LHCN-M2 (cell line): ENCODE measurements around the gene CMKLR1. TPM values are rescaled to one million over a fixed set of nuclear protein-coding genes. Genes with fewer than 3 reads are reported as not detected.

Experiments
- DNase-seq: peaks from one replicate; pipeline ENCODE4 v3.0.0-alpha.2; 2012; ENCODE audit warnings: low read depth
- polyA plus RNA-seq: library from polyadenylated mRNA; unstranded; fragments of >200 nt; gene quantifications from one replicate; pipeline ENCODE4 v1.2.1, GENCODE V29; 2012; ENCODE audit warnings: missing spikeins
- total RNA-seq: library from RNA; depleted of rRNA; stranded (reverse); fragments of >200 nt; gene quantifications from 2 replicates; pipeline ENCODE4 v1.2.3, GENCODE V29; 2014; rRNA removed

Gene CMKLR1, protein sequence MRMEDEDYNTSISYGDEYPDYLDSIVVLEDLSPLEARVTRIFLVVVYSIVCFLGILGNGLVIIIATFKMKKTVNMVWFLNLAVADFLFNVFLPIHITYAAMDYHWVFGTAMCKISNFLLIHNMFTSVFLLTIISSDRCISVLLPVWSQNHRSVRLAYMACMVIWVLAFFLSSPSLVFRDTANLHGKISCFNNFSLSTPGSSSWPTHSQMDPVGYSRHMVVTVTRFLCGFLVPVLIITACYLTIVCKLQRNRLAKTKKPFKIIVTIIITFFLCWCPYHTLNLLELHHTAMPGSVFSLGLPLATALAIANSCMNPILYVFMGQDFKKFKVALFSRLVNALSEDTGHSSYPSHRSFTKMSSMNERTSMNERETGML
- 15.4 and 17.1 TPM in 2 replicates for total RNA-seq
- 8.9 TPM for polyA plus RNA-seq

DNA sequence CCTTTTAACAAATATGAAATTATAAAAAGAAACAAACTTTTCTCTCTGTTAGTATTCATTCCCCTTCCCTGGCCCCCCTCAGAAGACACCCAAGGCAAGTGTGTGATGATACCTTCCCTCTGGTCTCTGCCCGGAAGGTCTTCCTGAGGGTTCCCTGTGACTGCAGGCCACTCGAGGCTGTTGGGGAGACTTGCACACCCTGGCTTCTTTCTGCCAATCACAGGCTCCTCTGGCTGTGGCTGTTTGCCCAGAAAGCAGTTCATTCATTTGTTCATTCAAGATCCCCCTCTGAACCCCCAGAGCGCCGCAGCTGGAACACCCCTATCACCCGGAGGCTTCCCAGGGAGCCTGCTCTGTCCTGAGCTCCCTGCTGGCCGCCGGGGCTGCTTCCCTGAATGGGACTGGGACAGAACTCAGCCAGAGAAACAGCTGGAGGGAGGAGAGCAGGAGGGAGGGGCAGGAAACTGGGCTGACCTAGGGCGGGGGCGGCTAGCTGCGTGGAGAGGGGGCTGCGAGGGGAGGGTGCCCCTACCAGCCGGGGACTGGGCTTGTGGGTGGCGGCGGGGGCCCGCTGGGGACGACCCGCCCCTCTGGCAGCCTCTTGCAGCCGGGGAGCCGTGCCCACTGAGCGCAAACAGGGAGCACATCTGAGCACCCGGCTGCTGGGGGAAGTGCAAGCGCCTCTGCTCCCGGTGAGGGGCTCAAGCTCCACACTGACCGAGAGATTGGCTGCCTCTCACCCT lies at the start of gene CMKLR1:
TSS of gene CMKLR1 (minus strand) at position 397 of the 743 bp plus-strand sequence. CDS start 45,720 bp downstream, outside the sequence.
- peak; percentile 63 for DNase-seq

DNA sequence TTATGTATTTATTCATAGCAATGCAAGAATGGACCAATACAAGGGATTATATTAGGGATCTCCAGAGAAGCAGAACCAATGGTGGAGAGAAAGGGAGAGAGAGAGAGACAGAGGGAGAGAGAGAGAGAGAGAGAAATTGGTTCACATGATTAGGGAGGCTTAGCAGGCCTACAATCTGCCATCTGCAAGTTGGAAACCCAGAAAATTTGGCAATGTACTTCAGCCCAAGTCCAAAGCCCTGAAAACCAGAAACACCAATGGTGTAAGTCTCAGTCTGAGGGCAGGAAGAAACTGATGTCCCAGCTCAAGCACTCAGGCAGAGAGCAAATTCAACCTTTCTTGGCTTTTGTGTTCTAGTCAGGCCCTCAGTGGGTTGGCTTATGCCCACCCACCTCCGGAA lies 48.7 kb upstream of the CMKLR1 start:
- no peak for DNase-seq

DNA sequence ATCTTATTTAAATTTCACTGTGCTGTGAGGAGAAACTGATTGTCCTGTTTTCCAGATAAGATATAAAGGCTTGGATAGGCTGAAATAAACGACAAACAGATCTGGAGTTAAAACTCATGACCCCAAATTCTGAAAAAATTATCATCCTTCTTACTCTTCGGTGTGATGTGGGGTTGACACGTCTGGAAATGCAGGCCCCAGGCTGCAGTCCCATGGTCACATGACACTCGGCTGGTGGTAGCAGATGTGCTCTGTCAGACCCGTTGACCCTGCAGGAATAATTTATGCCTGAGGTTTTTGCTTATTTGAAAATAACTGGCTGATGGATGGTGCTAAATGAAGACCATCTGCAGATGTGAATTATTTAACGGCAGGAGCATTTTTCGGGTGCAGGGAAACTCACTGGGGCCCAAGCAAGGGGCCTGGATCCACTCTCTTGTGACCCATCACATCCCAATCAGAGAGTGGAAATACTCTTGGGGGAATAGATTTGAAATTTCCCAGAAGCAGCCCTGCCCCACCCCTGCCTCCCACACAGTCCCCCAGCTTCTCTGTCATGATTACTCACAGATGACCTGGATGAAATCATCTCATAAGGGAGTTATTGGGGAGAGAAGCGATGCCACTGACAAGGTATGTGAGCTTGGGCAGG lies 47.7 kb upstream of the CMKLR1 start:
- DNase-seq = no peak

DNA sequence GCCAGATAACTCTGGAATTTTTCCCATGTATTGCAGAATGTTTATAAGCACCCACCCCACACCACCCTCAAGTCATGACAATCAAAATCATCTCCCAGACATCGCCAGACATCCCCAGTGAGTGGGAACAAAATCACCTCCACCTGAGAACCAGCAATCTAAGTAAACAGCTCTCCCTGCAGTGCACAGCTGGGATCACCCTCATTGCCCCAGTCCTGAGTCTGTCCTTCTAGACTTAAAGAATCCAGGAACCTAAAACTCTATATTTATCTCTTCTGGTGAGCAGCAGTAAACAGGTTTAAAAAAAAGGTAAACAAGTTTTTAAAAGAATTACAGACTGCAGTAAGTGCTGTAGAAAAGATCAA lies 43.3 kb upstream of the CMKLR1 start:
- DNase-seq = no peak

DNA sequence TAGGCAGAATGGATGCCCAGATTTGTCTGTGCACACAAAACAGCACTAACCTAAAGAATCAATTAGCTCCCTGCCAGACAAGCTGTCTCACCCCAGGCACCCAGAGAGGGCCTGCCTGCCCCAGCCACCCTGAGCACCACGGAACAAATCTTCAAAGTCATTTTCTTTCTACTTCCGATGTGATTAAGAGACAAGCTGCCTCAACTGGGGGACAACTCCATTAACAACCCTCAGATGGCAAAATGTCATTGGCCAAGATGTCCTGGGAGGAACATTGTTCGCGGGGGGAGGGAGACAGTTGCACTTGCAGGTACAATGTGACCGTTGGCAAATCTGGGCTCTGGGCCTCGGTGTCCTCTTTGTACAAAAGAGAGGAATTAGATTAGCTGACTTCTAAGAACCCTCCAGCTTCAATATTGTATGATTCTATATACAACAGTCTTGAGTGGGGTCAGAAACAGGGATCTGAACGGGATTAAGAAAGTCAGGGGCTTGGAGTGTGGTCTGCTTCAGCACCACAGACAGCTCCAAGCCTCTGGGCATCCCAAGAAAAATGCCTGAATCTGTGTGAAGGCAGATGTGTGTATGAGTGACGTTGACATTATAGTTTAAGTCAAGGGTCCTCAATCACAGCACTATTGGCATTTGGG lies 42.8 kb upstream of the CMKLR1 start:
- peak; percentile 34 for DNase-seq

DNA sequence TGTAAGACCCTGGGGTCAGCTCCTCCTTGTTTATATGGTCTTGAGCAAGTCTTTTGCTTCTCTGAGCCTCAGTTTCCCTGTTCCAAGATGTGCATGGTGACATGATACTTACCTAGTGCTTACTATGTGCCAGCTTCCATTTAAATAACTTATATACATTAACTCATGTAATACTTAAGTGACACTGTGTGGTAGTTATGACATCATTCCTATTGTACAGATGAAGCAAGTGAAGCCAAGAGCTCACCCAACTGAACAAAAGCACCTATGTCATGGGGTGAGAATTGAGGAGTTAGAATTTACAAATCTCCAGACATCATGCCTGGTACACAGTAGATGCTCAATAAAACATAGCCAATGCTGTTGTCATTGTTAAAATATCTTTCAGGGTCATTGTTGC lies 41.3 kb upstream of the CMKLR1 start:
- DNase-seq = no peak

DNA sequence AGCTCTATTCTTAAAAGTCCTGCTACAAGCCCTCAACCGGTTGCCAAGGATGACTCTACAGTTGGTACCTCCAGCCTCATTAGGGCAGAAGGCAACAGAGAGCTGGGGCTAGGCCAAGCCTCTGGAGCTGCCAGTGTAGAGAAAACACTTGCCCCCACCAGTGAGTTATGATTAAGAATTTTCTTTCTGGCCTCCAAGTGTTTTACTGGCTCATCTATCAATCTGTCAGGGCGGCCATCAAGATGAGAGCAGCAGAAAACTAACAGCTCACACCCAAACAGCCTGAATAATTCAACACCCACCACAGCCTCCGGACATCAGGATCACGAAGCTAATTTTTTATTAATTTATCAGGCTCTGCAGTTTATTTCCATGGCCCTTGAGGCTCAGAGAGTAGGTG lies 40.7 kb upstream of the CMKLR1 start:
- no peak for DNase-seq

DNA sequence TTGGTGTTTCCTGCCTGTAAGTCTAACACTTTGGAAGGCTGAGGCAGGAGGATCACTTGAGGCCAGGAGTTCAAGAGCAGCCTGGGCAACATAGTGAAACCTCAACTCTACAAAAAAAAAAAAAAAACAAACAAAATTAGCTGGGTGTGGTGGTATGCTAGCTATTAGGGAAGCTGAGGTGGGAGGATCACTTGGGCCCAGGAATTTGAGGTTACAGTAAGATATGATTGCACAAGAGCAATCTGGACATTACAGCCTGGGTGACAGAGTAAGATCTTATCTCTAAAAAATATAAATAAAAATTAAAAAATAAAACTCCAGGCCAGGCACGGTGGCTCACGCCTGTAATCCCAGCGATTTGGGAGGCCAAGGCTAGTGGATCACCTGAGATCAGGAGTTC lies 39.8 kb upstream of the CMKLR1 start:
- no peak for DNase-seq

DNA sequence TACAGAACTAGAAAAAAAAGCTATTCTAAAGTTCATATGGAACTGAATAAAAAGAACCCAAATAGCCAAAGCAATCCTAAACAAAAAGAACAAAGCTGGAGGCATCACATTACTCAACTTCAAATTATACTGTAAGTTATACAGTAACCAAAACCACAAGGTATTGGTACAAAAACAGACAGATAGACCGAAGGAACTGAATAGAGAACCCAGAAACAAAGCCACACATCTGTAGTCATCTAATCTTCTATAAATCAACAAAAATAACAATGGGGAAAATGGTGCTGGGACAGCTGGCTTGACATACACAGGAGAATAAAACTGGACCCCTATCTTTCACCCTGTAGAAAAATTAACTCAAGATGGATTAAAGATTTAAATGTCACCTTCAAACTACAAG lies 38.1 kb upstream of the CMKLR1 start:
- DNase-seq = no peak

DNA sequence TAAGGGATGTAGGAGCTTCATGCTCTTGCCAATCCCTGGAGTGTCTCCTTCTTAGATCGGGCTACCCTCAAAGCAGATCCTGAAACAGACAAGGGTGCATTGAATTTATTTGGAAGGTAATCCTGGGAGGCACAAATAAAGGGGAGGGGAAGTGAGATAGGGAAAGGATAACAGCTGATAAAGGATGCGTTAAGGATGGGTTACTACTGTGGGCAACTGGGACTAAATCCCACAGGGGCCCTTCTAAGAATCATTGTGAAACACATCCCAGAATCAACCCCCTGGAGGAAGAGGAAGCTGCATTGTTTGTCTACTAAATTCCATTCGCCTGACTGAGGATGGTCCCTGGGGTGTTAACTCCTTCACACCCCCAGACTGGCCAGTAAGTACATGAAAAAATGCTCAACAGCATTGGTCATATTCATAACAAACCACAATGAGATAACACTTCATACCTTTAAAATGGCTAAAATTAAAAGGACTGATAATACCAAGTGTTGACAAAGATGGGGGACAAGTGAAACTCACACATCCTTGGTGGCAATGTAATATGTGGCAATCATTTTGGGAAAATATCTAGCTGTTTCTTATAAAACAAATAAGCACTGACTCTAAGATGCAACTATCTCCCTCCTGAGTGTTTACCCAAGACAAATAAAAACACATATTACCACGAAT lies 37.0 kb upstream of the CMKLR1 start:
- DNase-seq = peak; percentile 74

DNA sequence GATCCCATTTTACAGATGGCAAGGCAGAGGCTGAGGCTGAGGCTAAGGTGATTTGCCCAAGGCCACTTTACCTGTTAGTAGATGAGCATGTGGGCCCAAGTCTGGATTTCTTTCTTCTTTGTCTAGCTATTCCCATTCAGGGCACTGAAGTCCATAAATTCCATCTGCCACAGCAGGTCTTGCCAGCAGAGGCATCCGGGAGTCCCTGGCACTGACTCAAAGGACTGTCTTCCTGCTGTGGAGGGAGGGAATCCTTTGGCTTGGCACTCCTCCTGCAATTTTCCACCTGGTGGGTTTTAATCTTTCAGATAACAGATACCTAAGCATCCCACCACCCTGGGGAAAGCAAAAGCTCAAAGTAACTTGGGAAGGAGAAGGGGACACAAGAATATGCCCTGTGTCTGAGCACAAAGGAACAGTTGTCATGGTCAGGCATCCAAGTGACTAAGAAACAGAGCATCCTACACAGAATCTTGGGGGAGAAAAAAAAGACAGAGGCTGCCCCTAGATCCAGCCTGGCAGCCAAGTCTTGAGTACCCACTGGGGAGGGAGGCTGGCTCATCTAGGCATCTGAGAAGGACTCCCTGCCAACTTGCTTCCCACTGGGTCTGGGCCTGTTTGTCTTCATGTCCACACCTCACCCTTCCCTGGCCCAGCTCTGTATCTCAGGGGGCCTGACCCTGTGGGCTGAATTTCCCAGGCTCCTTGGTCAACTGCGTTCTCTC lies 35.6 kb upstream of the CMKLR1 start:
- DNase-seq = no peak

DNA sequence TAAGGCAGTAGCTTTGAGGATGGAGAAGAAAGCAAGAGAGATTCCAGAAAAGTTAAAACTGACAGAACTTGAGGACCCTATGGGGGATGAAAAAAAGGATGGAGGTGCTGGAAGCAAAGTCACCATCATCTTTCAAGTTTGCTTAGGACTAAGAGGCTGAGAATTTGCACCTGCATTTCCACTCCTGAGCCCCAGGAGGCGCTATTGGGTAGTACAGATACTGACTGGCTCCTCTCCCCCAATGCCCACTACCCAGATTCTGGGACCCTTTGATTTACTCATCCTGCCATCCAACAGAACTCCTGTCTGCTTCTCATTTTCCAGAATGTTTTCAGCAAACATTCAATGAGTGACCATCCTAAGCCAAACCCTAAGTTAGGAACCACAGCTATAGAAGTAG lies 34.0 kb upstream of the CMKLR1 start:
- DNase-seq = no peak

DNA sequence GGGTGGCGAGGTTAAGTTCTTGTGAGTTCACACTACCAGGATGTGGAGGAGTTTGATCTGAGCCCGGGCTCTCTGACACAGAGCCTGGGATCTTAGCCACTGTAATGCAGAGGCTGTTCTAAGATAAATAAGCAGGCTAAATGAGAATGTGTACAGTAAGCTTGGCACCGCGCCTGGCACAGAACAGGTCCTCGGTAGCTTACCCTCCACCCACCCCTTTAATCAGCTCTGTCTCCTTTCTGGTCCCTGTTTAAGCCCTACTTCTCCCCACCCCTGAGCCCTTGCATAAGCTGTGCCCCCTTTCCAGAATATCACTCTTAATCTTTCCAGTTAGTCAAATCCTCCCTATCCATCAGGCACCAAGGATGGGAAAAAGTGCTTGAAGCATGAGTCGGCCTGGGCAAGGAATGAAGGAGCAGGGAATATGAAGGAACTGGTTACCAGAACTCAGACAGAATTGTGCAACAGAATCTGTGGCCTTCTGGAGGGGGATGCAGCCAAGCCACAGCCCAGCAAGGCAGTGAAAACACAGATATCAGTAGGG lies 32.8 kb upstream of the CMKLR1 start:
- peak; percentile 86 for DNase-seq

DNA sequence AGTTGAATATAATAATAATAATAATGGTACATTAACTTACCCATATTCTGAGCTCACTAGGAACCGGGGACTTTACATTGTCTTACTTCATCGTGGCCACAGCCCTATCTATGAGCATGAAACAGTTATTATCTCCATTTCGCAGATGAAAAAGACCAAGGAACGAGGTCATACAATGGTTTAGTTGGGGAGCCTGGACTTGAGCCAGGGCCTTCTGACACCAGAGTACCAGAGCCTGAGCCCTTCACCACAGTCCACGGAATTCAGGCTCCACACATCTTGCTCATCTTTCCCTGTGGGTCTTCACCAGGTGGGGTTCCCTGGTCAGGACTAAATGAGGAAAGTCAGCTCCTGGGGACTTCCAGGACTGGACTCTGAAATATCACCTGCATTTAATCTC lies 31.3 kb upstream of the CMKLR1 start:
- no peak for DNase-seq

DNA sequence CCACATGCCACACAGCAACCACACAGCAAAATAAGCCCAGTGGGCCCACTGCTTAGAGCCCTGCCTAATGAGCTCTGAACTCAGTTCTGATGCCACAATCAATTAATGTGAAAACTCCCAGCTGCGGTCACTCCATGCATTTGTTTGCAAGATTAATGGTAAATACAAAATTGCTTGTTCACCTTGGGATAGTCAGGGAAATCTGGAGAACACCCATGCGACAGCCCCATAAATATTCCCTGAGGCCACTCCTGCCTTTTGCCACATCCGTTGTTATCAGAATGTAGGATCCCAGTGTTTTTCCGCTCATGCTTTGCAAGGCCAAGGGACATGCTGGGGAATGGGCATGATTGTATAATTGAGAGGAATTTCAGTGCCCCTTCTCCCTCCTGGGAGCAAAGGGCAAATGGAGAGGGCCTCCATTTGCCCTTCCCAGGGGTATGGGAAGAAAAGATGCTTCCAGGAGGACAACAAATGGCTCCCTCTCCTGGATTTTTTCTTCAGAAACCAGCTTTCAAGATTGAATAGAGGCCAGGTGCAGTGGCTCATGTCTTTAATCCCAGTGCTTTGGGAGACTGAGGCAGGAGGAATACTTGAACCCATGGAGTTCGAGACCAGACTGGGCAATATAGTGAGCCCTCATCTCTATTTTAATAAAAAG lies 30.8 kb upstream of the CMKLR1 start:
- DNase-seq = no peak

DNA sequence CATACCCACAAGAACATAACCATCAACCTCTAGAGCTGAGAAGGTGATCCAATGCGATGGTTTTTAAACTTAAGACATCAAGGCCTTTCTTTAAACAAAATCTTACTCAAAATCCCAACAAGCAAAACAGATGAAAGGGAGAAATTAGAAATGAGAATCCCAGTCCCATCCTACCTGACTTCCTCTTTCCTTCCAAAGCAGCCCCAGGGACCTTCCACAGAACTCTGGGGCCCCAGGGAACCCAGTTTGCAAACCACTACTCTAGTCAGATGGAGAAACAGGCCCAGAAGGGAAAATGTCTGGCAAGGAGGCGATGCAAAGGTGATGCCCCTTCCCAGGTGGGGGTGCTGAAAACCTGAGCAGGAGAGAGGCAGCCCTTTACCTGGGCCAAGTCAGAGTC lies 29.0 kb upstream of the CMKLR1 start:
- no peak for DNase-seq

DNA sequence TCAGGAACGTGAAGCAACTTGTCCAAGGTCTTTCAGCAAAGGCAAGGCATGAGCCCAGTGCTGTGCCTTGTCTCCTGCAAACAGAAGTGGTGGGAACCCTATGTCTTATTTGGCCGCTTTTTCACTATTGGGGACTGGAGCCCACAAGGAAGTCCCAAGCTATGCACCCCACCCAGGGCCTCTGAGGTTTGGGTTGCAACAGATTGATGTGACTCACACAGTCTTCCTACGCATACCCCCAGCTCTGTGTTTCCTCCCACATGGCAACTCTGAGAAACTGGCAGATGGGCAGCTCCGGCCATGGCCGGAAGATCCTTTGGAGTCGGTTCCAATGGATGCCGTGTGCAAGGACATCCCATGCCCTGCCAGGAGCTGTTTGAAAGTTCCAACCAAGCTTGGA lies 28.3 kb upstream of the CMKLR1 start:
- DNase-seq = peak; percentile 77

DNA sequence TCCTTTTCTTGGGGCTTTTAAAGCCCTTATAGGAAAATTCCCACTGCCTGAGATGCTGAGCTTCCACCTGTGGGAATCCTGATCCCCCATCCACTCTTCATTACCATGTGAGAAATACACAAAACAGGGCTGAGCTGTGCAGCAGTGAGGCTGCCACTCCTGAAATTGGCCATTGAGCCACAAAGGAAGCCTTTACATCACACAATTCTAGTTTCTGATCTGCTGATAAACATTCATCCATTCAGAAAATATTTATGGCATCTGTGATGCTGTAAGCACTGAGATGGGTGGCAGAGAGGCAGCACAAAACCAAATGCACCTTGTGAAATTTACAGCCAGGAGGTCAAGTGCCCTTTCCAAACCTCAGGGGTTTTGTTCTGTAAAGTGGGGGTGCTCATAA lies 26.2 kb upstream of the CMKLR1 start:
- DNase-seq = no peak

DNA sequence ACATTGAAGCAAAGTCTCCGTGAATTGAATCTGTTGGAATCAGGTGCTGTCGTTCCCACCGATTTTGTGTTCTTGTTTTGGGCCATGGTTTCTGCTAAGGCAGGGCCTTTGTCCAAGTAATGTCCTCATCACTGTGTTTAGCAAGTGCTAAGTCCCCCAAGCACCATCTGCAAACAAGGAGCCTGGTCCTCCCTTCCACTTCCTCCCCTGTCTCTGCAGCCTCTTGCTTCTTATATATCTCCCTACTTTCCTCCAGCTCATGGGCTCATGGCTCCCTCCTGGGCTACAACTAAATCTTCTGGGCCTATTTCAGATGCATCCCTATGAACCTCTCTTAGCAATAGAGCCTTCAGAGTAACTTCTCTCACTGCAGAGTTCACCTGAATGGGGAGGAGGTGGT lies 25.8 kb upstream of the CMKLR1 start:
- DNase-seq = no peak

DNA sequence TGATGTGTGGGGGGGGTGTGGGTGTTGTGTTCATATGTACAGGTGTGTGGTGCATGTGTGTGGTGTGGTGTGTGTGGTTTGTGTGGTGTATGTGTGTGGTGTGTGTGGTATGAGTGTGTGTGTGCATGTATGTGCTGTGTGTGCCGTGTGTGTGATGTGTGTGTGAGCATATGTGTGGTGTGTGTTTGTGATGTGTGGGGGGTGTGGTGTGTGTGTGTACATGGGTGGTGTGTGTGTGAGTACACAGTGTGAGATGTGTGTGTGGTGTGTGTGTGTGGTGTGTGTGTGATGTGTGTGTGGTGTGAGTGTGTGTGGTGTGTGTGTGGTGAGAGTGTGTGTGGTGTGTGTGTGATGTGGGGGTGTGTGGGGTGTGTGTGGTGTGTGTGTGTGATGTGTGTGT lies 24.5 kb upstream of the CMKLR1 start:
- no peak for DNase-seq
